Liver (tissue), 3 donors: ENCODE results near the gene ADH4.
"Not testable (repeated sequence)": the region's sequence is repeated elsewhere in the genome, so short reads cannot be mapped to it uniquely, and the experiment has no call there.

ENCODE experiments used
- ATF3 ChIP-seq: IDR thresholded peaks from 2 replicates; pipeline ENCODE4 v1.6.1; 2016; ENCODE audit warnings: antibody characterized with exemption
- CTCF ChIP-seq: fragments of 150-350 bp; IDR thresholded peaks from 2 replicates; pipeline ENCODE4 v1.5.1; 2017; ENCODE audit warnings: improper control_type of control experiment, low read depth, low read length; ENCODE audit not compliant: missing input control
- EGR1 ChIP-seq, 2 donors: IDR thresholded peaks; 2 replicates each; pipeline ENCODE4 v1.6.1; 2016 to 2018; ENCODE audit warnings: antibody characterized with exemption in 2 of 2, low read depth in 2 of 2
- GABPA ChIP-seq, 2 donors: IDR thresholded peaks in 1 of 2; conservative IDR thresholded peaks in 1 of 2; 2 replicates each; pipeline ENCODE4 v1.6.1; 2016; ENCODE audit warnings: antibody characterized with exemption in 2 of 2, mild to moderate bottlenecking in 1 of 2, moderate library complexity in 1 of 2
- HNF4A ChIP-seq, 2 donors: conservative IDR thresholded peaks; 2 replicates each; pipeline ENCODE4 v1.6.1; 2016; ENCODE audit warnings: antibody characterized with exemption in 2 of 2, mild to moderate bottlenecking in 2 of 2
- YY1 ChIP-seq: IDR thresholded peaks from 2 replicates; pipeline ENCODE4 v1.6.1; 2016; ENCODE audit warnings: antibody characterized with exemption, mild to moderate bottlenecking
- ZBTB33 ChIP-seq: IDR thresholded peaks from 2 replicates; pipeline ENCODE4 v1.6.1; 2016; ENCODE audit warnings: antibody characterized with exemption
- donor health status: healthy.
- donor health status: healthy.

- not testable (repeated sequence) for TF ChIP-seq CTCF; ATF3; EGR1 (IDR thresholded peaks at IDR 0.05; ENCODE audit: low read depth in 2 of 2); HNF4A (conservative IDR thresholded peaks at IDR 0.05); YY1; GABPA (IDR thresholded peaks at IDR 0.05 in 1 of 2, conservative IDR thresholded peaks at IDR 0.05 in 1 of 2); ZBTB33
These were observed 34.8 kb downstream of the ADH4 start for GRCh38 chr4:99109286-99109685.
